ENCODE measurements around the gene HSF4. TPM values are rescaled to one million over a fixed set of nuclear protein-coding genes. Genes with fewer than 3 reads are reported as not detected.

The HSF4 gene
- total and polyA plus RNA-seq, 2 donors: 4.5 to 75.2 TPM

DNA sequence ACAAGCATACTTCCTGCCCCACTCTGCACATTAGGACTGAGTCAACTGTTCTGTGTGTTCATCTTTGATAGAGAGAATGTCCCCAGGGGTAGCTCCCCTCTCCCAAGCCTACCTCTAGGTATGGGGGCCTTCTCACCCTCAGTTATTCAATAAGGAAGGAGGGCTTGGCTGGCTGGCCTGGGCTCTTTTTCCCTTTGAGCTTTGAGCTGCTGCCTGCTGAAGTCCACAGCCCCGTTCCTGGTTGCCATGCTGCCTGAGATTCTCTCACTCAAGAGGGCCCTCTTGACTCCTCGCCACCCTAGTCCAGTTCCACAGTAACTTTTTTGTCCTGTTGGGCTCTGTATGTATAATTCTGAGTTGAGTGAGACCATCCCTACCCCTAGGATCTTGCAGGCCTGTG, 18.8 kb upstream of the HSF4 start:
- 90% methylated on average over 2 of the region's 2 CpGs for WGBS
- no peak for DNase-seq (ENCODE audit: extremely low spot score)

DNA sequence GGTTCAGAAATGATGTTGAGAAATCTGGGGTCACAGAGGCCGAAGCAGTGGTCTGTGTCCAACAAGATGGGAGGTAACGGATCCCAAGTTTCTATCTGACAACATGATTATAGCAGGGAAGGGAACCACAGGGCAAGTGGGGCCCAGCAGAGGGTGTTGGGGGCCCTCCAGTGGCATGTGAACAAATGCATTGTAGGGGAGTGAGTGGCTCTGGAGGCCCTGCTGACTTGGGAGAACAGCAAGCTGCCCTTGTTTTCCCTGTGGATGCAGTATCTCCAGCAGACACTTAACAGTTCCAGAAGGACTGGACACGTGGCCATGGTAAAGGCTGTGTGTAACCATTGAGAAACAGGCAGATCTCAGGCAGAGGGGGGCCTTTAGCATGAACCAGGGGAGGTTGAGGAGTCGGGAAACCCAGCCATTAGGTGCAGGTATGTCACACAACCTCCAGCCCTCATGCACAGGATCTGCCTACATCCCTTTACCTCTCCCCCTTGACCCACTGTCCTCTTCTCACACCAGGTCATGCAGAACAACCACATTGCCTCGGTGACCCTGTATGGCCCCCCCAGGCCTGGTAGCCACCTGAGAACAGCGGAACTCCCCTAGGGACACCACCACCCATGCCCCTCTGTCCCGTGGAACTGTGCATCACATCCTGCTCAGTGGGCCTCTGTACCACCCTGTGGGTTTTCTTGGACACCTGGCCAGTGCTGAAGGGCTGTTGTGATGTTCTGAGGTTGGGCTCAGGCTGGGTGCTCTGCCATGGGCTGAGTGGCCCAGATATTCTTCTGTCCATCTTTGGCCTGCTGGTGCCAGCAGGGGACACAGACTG, 17.8 kb upstream of the HSF4 start:
- 80% methylated on average over 7 of the region's 7 CpGs for WGBS
- Histone ChIP-seq H3K36me3 (ENCODE audit: insufficient read depth) (no peaks in the 10 kb centered on the region), H3K4me3 (ENCODE audit: low read depth, low read length) (no peak overlapping the region), H3K27ac (ENCODE audit: low read depth) (no peak overlapping the region), H3K4me1 (ENCODE audit: insufficient read depth) (no peaks in the 10 kb centered on the region)
- DNase-seq (ENCODE audit: extremely low spot score): no peak

More for the DNA sequence above, 18.8 kb upstream of the HSF4 start:
- H3K4me1 ChIP-seq (ENCODE audit: insufficient read depth): no peaks in the 10 kb centered on the region
- H3K36me3 ChIP-seq (ENCODE audit: insufficient read depth): no peaks in the 10 kb centered on the region
- no peak overlapping the region for H3K27ac ChIP-seq (ENCODE audit: low read depth)
- no peak overlapping the region for H3K4me3 ChIP-seq (ENCODE audit: low read depth, low read length)

DNA sequence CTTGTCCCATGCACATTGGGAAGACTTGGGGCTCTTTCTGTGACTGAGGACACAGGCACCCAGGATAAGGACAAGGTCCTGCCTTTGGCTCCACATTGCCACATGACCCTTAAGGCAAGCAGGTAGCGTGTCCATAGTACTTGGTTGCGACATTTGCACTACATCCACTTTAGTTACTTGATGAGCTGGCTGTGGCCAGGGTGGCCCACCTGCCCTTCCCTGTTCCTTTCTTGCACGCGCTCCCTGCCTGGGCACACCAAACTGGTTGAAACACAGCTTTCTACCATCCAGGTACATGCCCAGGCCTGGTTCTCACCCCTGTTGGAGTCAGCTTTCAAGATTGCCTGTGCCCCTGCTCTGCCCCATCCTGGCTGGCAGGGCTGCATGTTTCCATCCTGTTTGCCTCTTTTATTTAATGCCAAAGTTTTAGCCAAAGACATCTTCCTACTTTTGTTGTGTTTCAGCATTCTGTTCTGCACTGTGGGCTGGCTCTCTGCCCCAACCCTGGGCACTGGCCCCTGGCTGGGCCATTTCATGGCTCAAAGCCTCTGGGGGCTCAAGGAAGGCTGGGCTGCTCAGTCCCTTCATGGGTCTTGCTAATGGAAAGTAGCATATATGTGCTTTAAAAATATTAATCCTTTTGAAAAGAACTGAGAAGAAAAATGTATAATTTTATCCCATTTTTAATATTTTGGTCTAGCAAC, 17.0 kb upstream of the HSF4 start:
- H3K36me3 ChIP-seq (ENCODE audit: insufficient read depth): no peaks in the 10 kb centered on the region
- H3K4me3 ChIP-seq (ENCODE audit: low read depth, low read length): no peak overlapping the region
- DNase-seq (ENCODE audit: extremely low spot score): no peak
- no peak overlapping the region for H3K27ac ChIP-seq (ENCODE audit: low read depth)
- H3K4me1 ChIP-seq (ENCODE audit: insufficient read depth): no peaks in the 10 kb centered on the region
- 85% methylated on average over 4 of the region's 4 CpGs for WGBS

DNA sequence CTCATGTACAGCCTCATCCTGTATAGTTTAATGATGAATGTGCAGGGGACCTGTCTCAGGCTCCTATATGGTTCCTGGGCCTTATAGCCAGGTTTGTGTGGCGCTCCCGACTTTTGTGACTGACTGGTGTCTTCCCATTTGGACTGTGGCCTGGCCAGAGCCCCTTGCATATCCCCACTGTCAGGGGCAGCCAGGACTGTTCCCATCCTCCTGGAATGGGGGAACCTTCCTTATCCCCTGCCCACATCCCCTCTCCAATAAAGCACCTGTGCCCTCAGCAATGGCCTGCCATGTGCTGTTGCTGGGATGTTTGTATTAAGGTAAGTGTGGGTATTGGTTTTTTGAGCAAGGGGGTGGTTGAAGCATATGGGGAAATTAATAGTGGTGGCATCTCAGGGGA, 16.3 kb upstream of the HSF4 start:
- H3K36me3 ChIP-seq (ENCODE audit: insufficient read depth): no peaks in the 10 kb centered on the region
- no peaks in the 10 kb centered on the region for H3K4me1 ChIP-seq (ENCODE audit: insufficient read depth)
- WGBS: 86% methylated on average over 2 of the region's 2 CpGs
- no peak overlapping the region for H3K4me3 ChIP-seq (ENCODE audit: low read depth, low read length)
- DNase-seq (ENCODE audit: extremely low spot score): no peak
- no peak overlapping the region for H3K27ac ChIP-seq (ENCODE audit: low read depth)

DNA sequence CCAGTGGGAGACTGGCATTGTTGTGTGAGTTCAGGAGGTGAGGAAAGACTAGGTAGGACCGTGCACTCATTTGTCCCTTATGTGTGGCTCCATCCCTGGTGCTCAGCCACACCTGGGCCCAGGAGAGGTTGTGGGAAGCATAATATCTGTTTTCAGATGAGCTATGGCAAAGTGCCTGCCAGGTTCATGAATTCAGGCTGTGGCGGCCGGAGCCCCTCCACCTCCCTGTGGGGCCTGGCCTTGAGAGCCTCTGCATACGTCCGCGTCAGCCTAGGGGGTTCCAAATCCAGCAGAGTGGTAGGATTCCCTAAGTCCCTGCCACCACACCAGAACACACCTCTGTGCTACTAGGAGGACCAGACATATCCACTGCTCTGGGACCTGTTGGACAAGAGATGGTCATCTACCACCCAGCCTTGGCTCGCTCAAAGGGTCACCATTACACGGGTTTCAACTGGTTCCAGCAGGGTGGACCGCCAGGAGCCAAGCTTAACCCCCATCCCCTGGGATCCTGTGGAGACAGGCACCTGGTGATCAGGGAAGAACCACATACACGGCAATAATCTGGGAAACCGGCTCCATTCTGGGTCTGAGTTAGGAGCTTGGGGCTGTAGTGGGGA, 15.8 kb upstream of the HSF4 start:
- H3K36me3 ChIP-seq (ENCODE audit: insufficient read depth): no peaks in the 10 kb centered on the region
- no peaks in the 10 kb centered on the region for H3K4me1 ChIP-seq (ENCODE audit: insufficient read depth)
- no peak for DNase-seq (ENCODE audit: extremely low spot score)
- H3K27ac ChIP-seq (ENCODE audit: low read depth): no peak overlapping the region
- no peak overlapping the region for H3K4me3 ChIP-seq (ENCODE audit: low read depth, low read length)
- 84% methylated on average over 11 of the region's 11 CpGs for WGBS

DNA sequence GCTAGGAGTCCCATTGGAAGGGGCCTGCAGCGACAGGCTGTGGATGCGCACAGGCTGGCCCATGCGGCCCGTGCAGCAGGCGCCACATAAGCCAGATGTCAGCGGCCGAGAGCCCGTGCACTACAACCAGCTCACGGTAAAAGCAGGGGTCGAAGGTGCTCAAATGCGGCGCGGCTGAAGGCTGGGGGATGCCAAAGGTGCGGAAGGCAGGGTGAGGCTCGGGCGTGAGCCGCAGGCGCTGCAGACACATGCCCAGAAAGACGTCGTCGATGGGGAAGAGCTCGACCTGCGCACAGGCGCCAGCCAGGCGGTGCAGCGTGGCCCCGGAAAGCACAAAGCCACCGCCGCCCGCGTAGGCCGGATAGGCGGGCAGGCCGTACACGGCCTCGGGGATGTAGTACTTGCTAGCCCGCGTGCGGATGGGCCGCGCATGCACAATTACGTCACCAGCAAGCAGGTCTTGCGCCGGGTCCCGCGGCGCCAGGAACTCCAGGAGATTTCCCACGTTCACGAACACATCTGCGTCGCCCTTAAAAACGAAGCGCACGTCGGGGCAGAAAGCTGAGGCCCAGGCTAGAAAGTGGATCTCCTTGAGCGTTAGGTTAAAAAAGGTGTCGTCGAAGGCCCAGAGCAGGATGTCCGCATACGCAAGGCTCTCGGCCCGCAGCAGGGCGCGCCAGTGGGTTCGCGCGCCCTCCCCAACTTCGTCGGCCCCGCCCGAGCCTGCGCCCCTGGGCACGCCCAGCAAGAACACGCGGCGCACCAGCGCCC, 15.1 kb upstream of the HSF4 start:
- no peaks in the 10 kb centered on the region for H3K36me3 ChIP-seq (ENCODE audit: insufficient read depth)
- H3K4me1 ChIP-seq (ENCODE audit: insufficient read depth): no peaks in the 10 kb centered on the region
- WGBS: 65% methylated on average over 77 of the region's 77 CpGs
- DNase-seq (ENCODE audit: extremely low spot score): no peak
- H3K27ac ChIP-seq (ENCODE audit: low read depth): no peak overlapping the region
- H3K4me3 ChIP-seq (ENCODE audit: low read depth, low read length): peak overlapping the region; percentile 62

DNA sequence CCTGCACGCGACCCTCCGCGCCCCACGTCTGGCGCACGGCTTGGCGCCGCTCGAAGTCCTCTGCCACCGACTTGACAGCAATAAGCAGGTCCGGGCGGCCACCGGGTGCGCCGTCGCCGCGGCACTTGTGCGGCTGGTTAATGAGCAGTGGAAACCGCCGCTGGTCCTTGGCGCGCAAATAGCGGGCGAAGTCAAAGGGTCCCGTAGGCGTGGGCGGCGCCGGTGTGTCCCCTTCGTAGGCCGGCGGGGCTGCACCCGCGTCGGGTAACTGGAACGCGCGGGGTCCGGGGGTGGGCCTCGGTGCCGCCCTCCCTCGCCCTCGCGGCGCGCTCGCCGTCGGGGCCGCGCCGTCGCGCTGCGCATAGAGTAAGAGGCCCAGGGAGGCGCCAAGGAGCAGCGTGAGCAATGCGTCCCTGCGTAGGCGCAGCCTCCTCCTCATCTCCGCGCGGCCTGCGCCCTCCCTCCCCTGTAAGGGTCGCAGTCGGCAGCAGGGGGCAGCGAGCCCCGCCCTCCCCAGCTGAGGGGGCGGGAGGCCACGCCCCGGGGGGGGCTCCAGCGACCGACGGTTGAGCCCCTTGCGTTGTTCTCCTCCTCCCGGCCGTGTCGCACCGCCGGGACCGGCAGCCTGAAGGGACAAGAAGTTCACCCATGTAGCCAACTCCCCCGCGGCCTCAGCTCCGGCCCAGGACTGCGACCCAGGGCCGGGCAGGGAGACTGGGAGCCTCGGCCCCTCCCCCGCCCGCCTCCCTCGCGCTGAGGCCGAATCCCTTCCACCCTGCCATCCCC, 14.3 kb upstream of the HSF4 start:
- no peaks in the 10 kb centered on the region for H3K36me3 ChIP-seq (ENCODE audit: insufficient read depth)
- H3K27ac ChIP-seq (ENCODE audit: low read depth): peak overlapping the region; percentile 92
- no peak for DNase-seq (ENCODE audit: extremely low spot score)
- H3K4me1 ChIP-seq (ENCODE audit: insufficient read depth): no peaks in the 10 kb centered on the region
- H3K4me3 ChIP-seq (ENCODE audit: low read depth, low read length): peak overlapping the region; percentile 62
- WGBS: 7% methylated on average over 94 of the region's 94 CpGs

DNA sequence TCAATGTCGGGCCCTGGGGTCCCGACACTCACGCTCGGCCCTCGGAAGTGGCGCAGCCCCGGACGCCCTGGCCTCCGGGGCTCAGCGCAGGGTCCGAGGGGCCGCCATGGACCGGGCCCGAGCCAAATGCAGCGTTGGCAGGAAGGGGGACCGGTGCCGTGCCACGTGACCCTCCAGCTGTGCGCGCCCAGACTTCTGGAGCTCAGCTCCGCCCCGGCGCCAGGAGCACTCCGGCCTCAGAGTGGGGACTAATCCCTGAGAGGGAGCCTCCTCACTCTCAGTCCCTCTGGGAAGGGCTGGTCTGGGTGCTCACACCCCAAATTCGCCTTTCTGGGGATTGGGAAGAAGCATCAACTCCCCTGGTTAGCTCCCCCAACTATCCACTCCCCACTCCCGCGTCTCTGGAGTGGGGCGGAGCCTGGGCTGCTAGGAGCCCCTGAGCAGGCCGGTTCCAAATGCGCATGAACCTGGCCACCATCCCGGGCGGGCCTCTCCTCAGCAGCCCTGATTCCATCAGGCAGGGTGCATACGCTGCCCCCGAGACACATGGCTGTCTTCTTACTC, 13.6 kb upstream of the HSF4 start, which contains the start of gene B3GNT9:
B3GNT9 (minus strand) TSS at position 166 of the 564 bp plus-strand sequence. CDS start 513 bp downstream, outside the sequence.
- no peaks in the 10 kb centered on the region for H3K36me3 ChIP-seq (ENCODE audit: insufficient read depth)
- H3K4me1 ChIP-seq (ENCODE audit: insufficient read depth): no peaks in the 10 kb centered on the region
- DNase-seq (ENCODE audit: extremely low spot score): peak; percentile 72
- peak within 1 kb of the TSS; percentile 92 for H3K27ac ChIP-seq (ENCODE audit: low read depth)
- WGBS: under 1% methylated on average over 34 of the region's 34 CpGs
- H3K4me3 ChIP-seq (ENCODE audit: low read depth, low read length): peak within 1 kb of the TSS; percentile 62

DNA sequence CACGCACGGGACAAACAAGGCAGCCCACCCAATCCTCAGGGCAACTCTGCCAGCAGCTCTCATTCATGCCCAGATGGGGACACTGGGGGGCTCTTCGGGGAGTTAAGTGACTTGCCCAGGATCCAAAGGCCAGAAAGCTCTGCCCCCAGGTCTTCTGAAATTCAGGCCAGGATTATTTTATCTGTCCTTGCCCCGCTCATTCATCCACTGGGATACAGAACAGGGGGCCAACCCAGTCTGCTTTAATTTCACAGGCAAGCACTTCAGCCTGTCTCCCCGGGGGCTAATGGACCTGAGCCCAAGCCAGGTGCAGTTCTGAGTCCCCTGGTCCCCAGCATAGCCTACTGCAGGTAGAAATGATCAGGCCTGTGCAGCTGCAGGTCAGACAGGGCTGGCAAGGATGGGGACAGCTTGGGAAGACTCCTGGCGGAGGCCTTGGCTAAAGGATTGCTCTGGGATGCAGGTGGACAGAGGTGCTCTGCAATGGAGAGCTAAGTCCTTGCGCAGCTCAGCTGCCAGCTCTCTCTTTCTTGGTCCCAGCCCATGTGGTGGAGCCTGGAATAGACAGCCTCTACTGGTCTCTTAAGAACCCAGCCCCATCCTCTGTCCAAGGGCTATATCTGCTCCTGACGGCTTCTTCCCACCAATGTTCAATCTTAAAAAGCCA, 13.0 kb upstream of the HSF4 start:
- peak overlapping the region; percentile 29 for H3K27ac ChIP-seq (ENCODE audit: low read depth)
- no peaks in the 10 kb centered on the region for H3K4me1 ChIP-seq (ENCODE audit: insufficient read depth)
- no peak for DNase-seq (ENCODE audit: extremely low spot score)
- no peaks in the 10 kb centered on the region for H3K36me3 ChIP-seq (ENCODE audit: insufficient read depth)
- peak overlapping the region; percentile 62 for H3K4me3 ChIP-seq (ENCODE audit: low read depth, low read length)
- WGBS: 49% methylated on average over 8 of the region's 8 CpGs

DNA sequence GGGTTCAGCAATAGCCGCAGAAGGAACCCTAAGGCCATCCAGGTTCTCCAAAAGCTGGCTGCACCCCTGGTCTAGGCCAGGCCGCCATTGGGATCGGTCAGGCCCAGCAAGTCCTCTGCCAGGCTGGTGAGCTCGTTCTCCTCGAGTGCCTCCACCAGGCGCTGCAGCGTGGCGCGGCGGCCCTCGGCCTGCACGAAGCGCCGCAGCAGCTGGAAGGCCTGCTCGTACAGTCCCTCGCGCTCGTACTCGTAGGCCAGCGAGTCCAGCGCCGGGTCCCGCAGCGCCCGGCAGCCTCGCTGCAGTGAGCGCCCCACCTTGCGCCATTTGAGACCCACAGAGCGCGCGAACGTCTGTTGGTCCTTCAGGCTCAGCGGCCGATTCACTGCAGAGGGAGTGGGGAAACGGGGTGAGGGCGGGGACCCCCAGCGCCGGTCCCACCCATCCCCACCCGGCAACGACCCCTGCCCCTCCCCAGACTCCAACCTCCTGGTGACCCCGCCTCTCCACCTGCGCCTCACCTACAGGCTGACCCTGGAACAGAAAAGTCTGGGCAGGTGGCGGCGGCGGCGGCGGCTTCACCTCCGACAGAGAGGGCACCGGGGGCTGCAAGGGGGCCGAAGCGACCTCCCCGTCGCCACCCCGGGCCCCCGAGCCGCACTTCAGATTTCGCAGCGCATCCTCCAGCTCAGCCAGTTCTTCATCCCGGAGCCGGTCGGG, 9.8 kb upstream of the HSF4 start:
- Histone ChIP-seq H3K4me1 (ENCODE audit: insufficient read depth) (no peaks in the 10 kb centered on the region), H3K27ac (ENCODE audit: low read depth) (no peak overlapping the region), H3K36me3 (ENCODE audit: insufficient read depth) (no peaks in the 10 kb centered on the region), H3K4me3 (ENCODE audit: low read depth, low read length) (no peak overlapping the region)
- 27% methylated on average over 61 of the region's 61 CpGs for WGBS
- no peak for DNase-seq (ENCODE audit: extremely low spot score)

DNA sequence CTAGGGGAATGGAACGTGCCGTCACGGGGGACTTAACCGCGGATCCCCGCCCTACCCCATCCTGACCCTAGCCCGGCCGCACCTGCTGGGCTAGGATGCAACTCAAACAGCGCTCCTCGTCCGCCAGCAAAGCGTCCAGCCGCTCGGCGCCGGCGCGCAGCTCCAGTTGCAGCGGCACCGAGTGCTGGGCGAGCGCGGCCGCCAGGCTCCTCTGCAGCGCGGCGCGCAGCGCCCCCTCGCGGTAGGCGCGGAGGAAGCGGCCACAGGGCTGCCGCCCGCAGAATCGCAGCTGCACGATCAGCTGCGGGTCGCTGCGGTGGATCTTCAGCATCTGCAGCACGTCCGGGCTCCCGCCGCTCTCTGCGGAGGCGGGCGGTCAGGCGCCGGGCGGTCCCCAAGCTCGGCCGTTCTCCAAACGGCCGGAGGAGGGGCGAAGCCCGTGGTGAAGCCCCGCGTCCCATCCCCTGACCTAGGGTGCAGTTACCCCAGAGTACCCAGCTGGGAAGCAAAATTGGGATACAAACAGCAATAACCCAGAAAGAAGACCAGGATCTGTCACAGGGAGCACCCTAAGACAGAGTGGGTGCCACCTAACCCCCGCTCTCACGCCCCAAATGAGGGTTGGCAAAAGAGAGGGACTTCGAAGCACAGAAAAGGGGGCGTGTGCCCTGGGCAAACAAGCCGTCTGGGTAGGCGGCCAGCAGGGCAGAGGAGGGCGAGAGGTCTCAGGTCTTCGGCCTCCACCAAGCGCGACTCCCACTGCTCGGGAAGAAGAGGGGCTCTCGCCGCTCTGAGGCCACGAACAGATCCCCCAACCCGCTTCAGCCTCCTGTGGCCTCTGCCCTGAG, 9.0 kb upstream of the HSF4 start:
- WGBS: 10% methylated on average over 74 of the region's 74 CpGs
- Histone ChIP-seq H3K4me1 (ENCODE audit: insufficient read depth) (no peaks in the 10 kb centered on the region), H3K36me3 (ENCODE audit: insufficient read depth) (no peaks in the 10 kb centered on the region), H3K27ac (ENCODE audit: low read depth) (no peak overlapping the region), H3K4me3 (ENCODE audit: low read depth, low read length) (no peak overlapping the region)
- DNase-seq (ENCODE audit: extremely low spot score): no peak

All from urinary bladder (tissue), 4 donors.